PFSK-1 (cell line): ENCODE results near the gene BAMBI.

Experiments
- FOXP2 ChIP-seq: optimal IDR thresholded peaks from 2 replicates; pipeline ENCODE3; 2011; ENCODE audit warnings: borderline replicate concordance, control low read depth, inconsistent platforms; ENCODE audit not compliant: insufficient read depth; ENCODE audit errors: extremely low read length, extremely low read depth
- POLR2AphosphoS5 ChIP-seq: IDR thresholded peaks from 2 replicates; pipeline ENCODE4 v1.6.1; 2012; ENCODE audit warnings: low read depth, mild to moderate bottlenecking, control low read depth, low read length, moderate library complexity
- REST ChIP-seq, 2 experiments: IDR thresholded peaks; 2 replicates each; pipeline versions ENCODE4 v1.6.1 to v1.8.0; 2011 to 2012; ENCODE audit warnings: low read depth in 2 of 2, low read length in 2 of 2, control low read depth in 1 of 2, inconsistent platforms in 1 of 2, mild to moderate bottlenecking in 1 of 2, moderate library complexity in 1 of 2; ENCODE audit not compliant: insufficient read depth in 1 of 2
- SIN3A ChIP-seq: IDR thresholded peaks from 2 replicates; pipeline ENCODE4 v1.6.1; 2012; ENCODE audit warnings: mild to moderate bottlenecking, low read length, moderate library complexity, borderline replicate concordance; ENCODE audit not compliant: insufficient read depth
- TAF1 ChIP-seq: IDR thresholded peaks from 2 replicates; pipeline ENCODE4 v1.6.1; 2012; ENCODE audit warnings: low read length, control low read depth, borderline replicate concordance; ENCODE audit not compliant: insufficient read depth

BAMBI gene

GRCh38 chr10:28633750-28634149 is 43.6 kb upstream of the BAMBI start:
- no peak for TF ChIP-seq TAF1

GRCh38 chr10:28637346-28637745 is 40.0 kb upstream of the BAMBI start:
- TF ChIP-seq SIN3A (no peak), REST (IDR thresholded peaks at IDR 0.05; ENCODE audit: insufficient read depth in 1 of 2, low read depth in 2 of 2, low read length in 2 of 2) (no peak), FOXP2 (no peak), POLR2AphosphoS5 (no peak)

DNA sequence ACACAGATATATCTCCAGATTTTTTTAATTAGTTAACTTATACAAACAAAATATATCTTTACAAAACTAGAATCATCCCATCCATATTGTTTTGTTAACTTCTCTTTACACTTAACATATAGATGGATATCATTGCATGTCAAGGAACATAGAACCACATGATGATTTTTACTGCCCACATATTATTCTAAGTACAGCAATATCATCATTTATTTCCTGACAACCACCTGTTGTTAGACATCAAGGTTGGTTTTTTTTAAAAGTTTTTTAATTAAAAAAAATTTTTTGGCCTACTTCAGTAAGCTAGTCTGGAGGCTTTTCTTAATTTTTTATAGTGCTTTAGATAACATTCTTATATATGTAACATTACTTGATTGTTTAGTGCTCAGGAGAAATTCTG is 38.9 kb upstream of the BAMBI start:
- TF ChIP-seq TAF1 (no peak), REST (IDR thresholded peaks at IDR 0.05; ENCODE audit: insufficient read depth in 1 of 2, low read depth in 2 of 2, low read length in 2 of 2) (no peak), SIN3A (no peak), POLR2AphosphoS5 (no peak)

- no peak for TF ChIP-seq FOXP2
- no peak for TF ChIP-seq TAF1
- no peak for TF ChIP-seq SIN3A
- no peak for TF ChIP-seq REST (IDR thresholded peaks at IDR 0.05; ENCODE audit: insufficient read depth in 1 of 2, low read depth in 2 of 2, low read length in 2 of 2)
- TF ChIP-seq POLR2AphosphoS5 = no peak
These were observed 36.8 kb upstream of the BAMBI start for GRCh38 chr10:28640551-28640950.

DNA sequence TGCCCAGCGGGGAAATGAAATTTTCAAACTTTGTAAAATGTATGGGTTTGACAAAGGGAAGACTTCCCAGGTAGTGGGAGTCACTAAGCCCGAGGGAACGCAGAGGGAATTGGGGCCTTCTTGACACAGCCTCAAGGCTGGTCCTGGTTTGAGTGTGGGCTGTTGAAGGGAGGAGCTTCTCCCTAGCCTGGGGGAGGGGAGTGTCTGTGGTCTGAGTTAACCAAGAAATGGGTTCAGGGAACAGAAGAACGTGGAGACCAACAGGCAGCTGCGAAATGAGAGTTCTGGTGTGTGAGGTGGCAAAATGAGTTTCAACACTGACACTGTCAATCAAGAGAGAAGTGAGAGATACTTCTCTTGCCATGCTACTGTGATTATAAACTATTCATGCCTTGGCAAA is 32.7 kb upstream of the BAMBI start:
- TF ChIP-seq POLR2AphosphoS5 = no peak
- TF ChIP-seq SIN3A = no peak
- TF ChIP-seq FOXP2 = no peak
- TF ChIP-seq TAF1 = no peak
- TF ChIP-seq REST (IDR thresholded peaks at IDR 0.05; ENCODE audit: insufficient read depth in 1 of 2, low read depth in 2 of 2, low read length in 2 of 2) = no peak
